ENCODE results near the gene ALG14.

DNA sequence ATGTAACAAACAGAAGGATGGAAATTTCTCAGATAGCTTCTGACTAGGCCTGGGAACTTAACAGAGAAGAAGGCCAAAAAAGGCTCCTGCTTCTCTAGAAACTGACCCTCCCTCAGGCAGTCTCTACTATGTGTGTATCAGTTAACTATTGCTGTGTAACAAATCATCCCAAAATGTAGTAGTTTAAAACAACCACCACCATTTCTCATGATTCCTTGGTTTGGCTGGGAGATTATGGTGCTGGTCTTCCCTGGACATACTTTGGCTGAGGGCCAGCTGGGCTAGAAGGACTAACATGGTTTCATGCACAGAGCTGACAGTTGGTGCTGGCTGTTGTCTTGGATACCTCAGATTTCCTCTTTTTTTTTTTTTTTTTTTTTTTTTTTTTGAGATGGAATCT lies 119.6 kb downstream of the ALG14 start:
- TF ChIP-seq, protein P1, sequence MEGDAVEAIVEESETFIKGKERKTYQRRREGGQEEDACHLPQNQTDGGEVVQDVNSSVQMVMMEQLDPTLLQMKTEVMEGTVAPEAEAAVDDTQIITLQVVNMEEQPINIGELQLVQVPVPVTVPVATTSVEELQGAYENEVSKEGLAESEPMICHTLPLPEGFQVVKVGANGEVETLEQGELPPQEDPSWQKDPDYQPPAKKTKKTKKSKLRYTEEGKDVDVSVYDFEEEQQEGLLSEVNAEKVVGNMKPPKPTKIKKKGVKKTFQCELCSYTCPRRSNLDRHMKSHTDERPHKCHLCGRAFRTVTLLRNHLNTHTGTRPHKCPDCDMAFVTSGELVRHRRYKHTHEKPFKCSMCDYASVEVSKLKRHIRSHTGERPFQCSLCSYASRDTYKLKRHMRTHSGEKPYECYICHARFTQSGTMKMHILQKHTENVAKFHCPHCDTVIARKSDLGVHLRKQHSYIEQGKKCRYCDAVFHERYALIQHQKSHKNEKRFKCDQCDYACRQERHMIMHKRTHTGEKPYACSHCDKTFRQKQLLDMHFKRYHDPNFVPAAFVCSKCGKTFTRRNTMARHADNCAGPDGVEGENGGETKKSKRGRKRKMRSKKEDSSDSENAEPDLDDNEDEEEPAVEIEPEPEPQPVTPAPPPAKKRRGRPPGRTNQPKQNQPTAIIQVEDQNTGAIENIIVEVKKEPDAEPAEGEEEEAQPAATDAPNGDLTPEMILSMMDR (conservative IDR thresholded peaks at IDR 0.05 in 1 of 2, IDR thresholded peaks at IDR 0.05 in 1 of 2; ENCODE audit: extremely low read depth in 1 of 2, insufficient read depth in 1 of 2, low read depth in 1 of 2, low read length in 2 of 2), result no peak
- no peak for TF ChIP-seq EZH2 (IDR thresholded peaks at IDR 0.05; ENCODE audit: borderline replicate concordance, low read length)
